ENCODE measurements around the gene ARPC5. TPM values are rescaled to one million over a fixed set of nuclear protein-coding genes. Genes with fewer than 3 reads are reported as not detected.

ARPC5 gene
- total and polyA plus RNA-seq, 2 donors (not counting 1 experiment from before 2014, with no cell fraction given), result 28.3 to 103 TPM

DNA sequence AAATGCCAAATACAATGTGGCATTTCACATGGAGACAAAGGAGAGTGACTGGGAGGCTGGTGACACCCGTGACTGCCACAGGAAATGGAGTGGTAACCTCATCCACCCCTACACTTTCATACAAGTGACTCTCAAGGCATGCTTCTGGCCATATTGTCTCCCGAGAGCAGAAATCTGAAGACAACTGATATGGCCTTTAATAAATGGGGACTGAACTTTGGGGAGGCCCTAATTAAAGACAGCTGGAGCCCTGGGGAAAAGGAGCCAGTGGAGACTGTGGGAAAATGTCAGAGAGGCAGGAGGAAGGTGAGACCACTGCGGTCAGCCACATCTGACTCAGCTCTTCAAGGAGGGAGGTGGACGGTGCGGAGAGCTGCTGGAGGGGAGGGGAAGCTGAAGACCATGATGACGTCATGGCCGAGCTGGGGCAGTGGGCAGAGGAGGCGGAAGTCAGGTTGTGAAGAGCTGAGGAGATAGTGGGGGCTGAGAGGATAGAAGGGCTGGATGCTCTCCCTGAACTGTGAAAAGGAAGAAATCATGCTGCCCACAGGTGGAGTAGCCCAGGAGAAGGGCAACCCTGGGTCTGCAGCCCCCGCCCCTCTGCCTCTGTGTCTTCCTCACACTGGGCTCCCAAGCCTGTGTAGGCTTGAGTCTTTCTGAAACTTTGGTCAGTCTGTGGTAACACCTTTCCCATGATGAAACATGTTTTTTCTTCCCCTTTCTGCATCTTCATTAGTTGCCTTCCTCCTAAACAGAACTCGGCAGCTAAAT, 31.4 kb downstream of the ARPC5 start:
- POLR2A ChIA-PET, result no interaction called here

DNA sequence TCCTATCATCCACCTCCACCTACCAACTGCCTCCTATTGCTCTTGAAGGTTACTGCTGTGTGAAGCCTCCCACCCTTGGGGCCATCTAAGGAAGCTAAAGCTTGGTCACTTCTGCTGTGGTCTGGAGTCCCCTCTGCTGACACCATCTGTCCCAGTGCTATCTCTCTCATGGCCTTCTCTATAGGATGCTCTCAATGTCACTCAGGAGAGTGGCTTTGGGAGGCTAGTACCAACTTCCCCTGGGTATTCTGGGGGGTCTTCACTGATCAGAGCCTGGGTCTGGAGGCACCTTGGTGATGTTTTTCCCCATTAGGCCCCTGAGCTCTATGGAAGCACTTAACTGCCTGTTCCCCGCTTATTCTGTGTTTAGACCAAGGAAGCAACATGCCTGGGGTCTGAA, 33.1 kb downstream of the ARPC5 start:
- TF ChIP-seq EZH2 (IDR thresholded peaks at IDR 0.05; ENCODE audit: borderline replicate concordance, insufficient read depth, low read depth, low read length, poor library complexity, severe bottlenecking), result no peak
- TF ChIP-seq, protein P1, sequence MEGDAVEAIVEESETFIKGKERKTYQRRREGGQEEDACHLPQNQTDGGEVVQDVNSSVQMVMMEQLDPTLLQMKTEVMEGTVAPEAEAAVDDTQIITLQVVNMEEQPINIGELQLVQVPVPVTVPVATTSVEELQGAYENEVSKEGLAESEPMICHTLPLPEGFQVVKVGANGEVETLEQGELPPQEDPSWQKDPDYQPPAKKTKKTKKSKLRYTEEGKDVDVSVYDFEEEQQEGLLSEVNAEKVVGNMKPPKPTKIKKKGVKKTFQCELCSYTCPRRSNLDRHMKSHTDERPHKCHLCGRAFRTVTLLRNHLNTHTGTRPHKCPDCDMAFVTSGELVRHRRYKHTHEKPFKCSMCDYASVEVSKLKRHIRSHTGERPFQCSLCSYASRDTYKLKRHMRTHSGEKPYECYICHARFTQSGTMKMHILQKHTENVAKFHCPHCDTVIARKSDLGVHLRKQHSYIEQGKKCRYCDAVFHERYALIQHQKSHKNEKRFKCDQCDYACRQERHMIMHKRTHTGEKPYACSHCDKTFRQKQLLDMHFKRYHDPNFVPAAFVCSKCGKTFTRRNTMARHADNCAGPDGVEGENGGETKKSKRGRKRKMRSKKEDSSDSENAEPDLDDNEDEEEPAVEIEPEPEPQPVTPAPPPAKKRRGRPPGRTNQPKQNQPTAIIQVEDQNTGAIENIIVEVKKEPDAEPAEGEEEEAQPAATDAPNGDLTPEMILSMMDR (IDR thresholded peaks at IDR 0.05), result no peak
- H3K27me3 ChIP-seq (replicated peaks in 1 of 4; ENCODE audit: control extremely low read depth in 1 of 4, control insufficient read depth in 3 of 4, insufficient read depth in 4 of 4, low read length in 3 of 4), result no peaks in the 10 kb centered on the region

More for the DNA sequence above, 31.4 kb downstream of the ARPC5 start:
- TF ChIP-seq, protein P1 (IDR thresholded peaks at IDR 0.05), result no peak
- no peak for TF ChIP-seq EZH2 (IDR thresholded peaks at IDR 0.05; ENCODE audit: borderline replicate concordance, insufficient read depth, low read depth, low read length, poor library complexity, severe bottlenecking)
- no peaks in the 10 kb centered on the region for H3K79me2 ChIP-seq (ENCODE audit: control insufficient read depth, insufficient read depth, low read length)
- DNase-seq (no peak), ATAC-seq (ENCODE audit: low read depth) (peak; percentile 44)
- CTCF ChIA-PET, result interaction anchor here (1.5 kb wide), 1 partner anchor 14 kb away, joined by 4 read pairs; the partner anchor contains the start of gene NCF2
- H3K27me3 ChIP-seq (replicated peaks in 1 of 4; ENCODE audit: control extremely low read depth in 1 of 4, control insufficient read depth in 3 of 4, insufficient read depth in 4 of 4, low read length in 3 of 4), result no peaks in the 10 kb centered on the region
- no peak overlapping the region for H3K9ac ChIP-seq (ENCODE audit: low read length)
- H3K4me2 ChIP-seq (replicated peaks; ENCODE audit: low read depth, low read length, poor library complexity, severe bottlenecking), result peak overlapping the region; percentile 7
- intact Hi-C loops (cut with micrococcal nuclease), result no loop called here
- H3K27ac ChIP-seq (ENCODE audit: low read length in 2 of 2), result peak overlapping the region in 1 of 2 donors; percentile 22
- Mint-ChIP-seq H3K27me3 (no peaks in the 10 kb centered on the region), H3K4me3 (peak overlapping the region; percentile 53), H3K27ac (peak overlapping the region; percentile 84), H3K4me1 (peaks cover 38% of the 10 kb centered on the region), H3K9me3 (ENCODE audit: insufficient read depth) (no peaks in the 10 kb centered on the region)
- H3K4me3 ChIP-seq (ENCODE audit: control extremely low read depth in 1 of 5, extremely low read depth in 1 of 5, insufficient read depth in 1 of 5, low read depth in 2 of 5, low read length in 4 of 5), result no peak overlapping the region
- no peaks in the 10 kb centered on the region for H3K9me3 ChIP-seq (ENCODE audit: control extremely low read depth in 1 of 3, control insufficient read depth in 2 of 3, insufficient read depth in 1 of 3, low read length in 2 of 3)
- 68% methylated on average over 9 of the region's 10 CpGs for whole genome bisulfite sequencing (ENCODE audit: insufficient coverage)
- no peak overlapping the region for H2AFZ ChIP-seq (ENCODE audit: insufficient read depth, low read depth, low read length, poor library complexity, severe bottlenecking)
- no peaks in the 10 kb centered on the region for H3K36me3 ChIP-seq (replicated peaks in 1 of 2; ENCODE audit: control extremely low read depth in 1 of 2, control insufficient read depth in 1 of 2, extremely low read depth in 1 of 2, insufficient read depth in 2 of 2, low read length in 1 of 2)
- no peaks in the 10 kb centered on the region for H4K20me1 ChIP-seq (ENCODE audit: control insufficient read depth, insufficient read depth, low read length, poor library complexity, severe bottlenecking)
- H3K4me1 ChIP-seq (ENCODE audit: control insufficient read depth in 2 of 2, insufficient read depth in 2 of 2, low read length in 2 of 2), result peaks cover 28 to 39% of the 10 kb centered on the region in 2 donors

More for the DNA sequence above, 33.1 kb downstream of the ARPC5 start:
- Mint-ChIP-seq H3K4me1 (peaks cover 29% of the 10 kb centered on the region), H3K9me3 (ENCODE audit: insufficient read depth) (no peaks in the 10 kb centered on the region), H3K27ac (no peak overlapping the region), H3K4me3 (no peak overlapping the region), H3K27me3 (no peaks in the 10 kb centered on the region)
- no peaks in the 10 kb centered on the region for H4K20me1 ChIP-seq (ENCODE audit: control insufficient read depth, insufficient read depth, low read length, poor library complexity, severe bottlenecking)
- 100% methylated on average over 1 of the region's 1 CpG for WGBS (ENCODE audit: insufficient coverage)
- H3K4me1 ChIP-seq (ENCODE audit: control insufficient read depth in 2 of 2, insufficient read depth in 2 of 2, low read length in 2 of 2), result peaks cover 17 to 27% of the 10 kb centered on the region in 2 donors
- no peak overlapping the region for H3K4me2 ChIP-seq (replicated peaks; ENCODE audit: low read depth, low read length, poor library complexity, severe bottlenecking)
- no peaks in the 10 kb centered on the region for H3K79me2 ChIP-seq (ENCODE audit: control insufficient read depth, insufficient read depth, low read length)
- no peak overlapping the region for H3K9ac ChIP-seq (ENCODE audit: low read length)
- H3K36me3 ChIP-seq (replicated peaks in 1 of 2; ENCODE audit: control extremely low read depth in 1 of 2, control insufficient read depth in 1 of 2, extremely low read depth in 1 of 2, insufficient read depth in 2 of 2, low read length in 1 of 2), result no peaks in the 10 kb centered on the region
- ATAC-seq (ENCODE audit: low read depth) (no peak), DNase-seq (no peak)
- H3K4me3 ChIP-seq (ENCODE audit: control extremely low read depth in 1 of 5, extremely low read depth in 1 of 5, insufficient read depth in 1 of 5, low read depth in 2 of 5, low read length in 4 of 5), result no peak overlapping the region
- H3K27ac ChIP-seq (ENCODE audit: low read length in 2 of 2), result no peak overlapping the region
- no peaks in the 10 kb centered on the region for H3K9me3 ChIP-seq (ENCODE audit: control extremely low read depth in 1 of 3, control insufficient read depth in 2 of 3, insufficient read depth in 1 of 3, low read length in 2 of 3)
- H2AFZ ChIP-seq (ENCODE audit: insufficient read depth, low read depth, low read length, poor library complexity, severe bottlenecking), result no peak overlapping the region
- POLR2A ChIA-PET, result no interaction called here
- intact Hi-C loops (cut with micrococcal nuclease), result no loop called here
- CTCF ChIA-PET, result no interaction called here
